ENCODE measurements around the gene LRCH3.

Gene LRCH3

GRCh38 chr3:197801891-197802778, 11.1 kb downstream of the LRCH3 start:
- no peak for DNase-seq
- Histone ChIP-seq H3K27me3 (no peaks in the 10 kb centered on the region), H3K4me3 (no peak overlapping the region), H3K27ac (no peak overlapping the region), H3K9me3 (no peaks in the 10 kb centered on the region), H3K36me3 (no peaks in the 10 kb centered on the region), H3K4me1 (peaks cover 0 to 56% (median 23%) of the 10 kb centered on the region in 4 donors)
- TF ChIP-seq CTCF (IDR thresholded peaks at IDR 0.05): peak in 1 of 2 experiments; percentile 8
- intact Hi-C loops (cut with DNase I; ENCODE audit: low total_unique reads): loop anchor here (10.0 kb wide), 1 partner anchor 47 kb away; no protein-coding TSS in a partner anchor

- TF ChIP-seq CTCF (IDR thresholded peaks at IDR 0.05): no peak
- DNase-seq: no peak
- peaks cover 0 to 52% (median 22%) of the 10 kb centered on the region in 4 donors for H3K4me1 ChIP-seq
- no peaks in the 10 kb centered on the region for H3K27me3 ChIP-seq
- H3K4me3 ChIP-seq: no peak overlapping the region
- no peaks in the 10 kb centered on the region for H3K9me3 ChIP-seq
- H3K27ac ChIP-seq: no peak overlapping the region
- no peaks in the 10 kb centered on the region for H3K36me3 ChIP-seq
- intact Hi-C loops (cut with DNase I; ENCODE audit: low total_unique reads): loop anchor here (10.0 kb wide), 1 partner anchor 48 kb away; no protein-coding TSS in a partner anchor
Observed at GRCh38 chr3:197802779-197803459, 11.9 kb downstream of the LRCH3 start.

GRCh38 chr3:197804511-197804910, 13.5 kb downstream of the LRCH3 start:
- Histone ChIP-seq H3K9me3 (no peaks in the 10 kb centered on the region), H3K27ac (no peak overlapping the region), H3K36me3 (no peaks in the 10 kb centered on the region), H3K27me3 (no peaks in the 10 kb centered on the region), H3K4me1 (peaks cover 0 to 52% (median 20%) of the 10 kb centered on the region in 4 donors), H3K4me3 (no peak overlapping the region)
- intact Hi-C loops (cut with DNase I; ENCODE audit: low total_unique reads): loop anchor here (10.0 kb wide), 1 partner anchor 50 kb away; no protein-coding TSS in a partner anchor
- no peak for DNase-seq
- no peak for TF ChIP-seq CTCF (IDR thresholded peaks at IDR 0.05)

GRCh38 chr3:197807969-197808587, 17.0 kb downstream of the LRCH3 start:
- DNase-seq: no peak
- intact Hi-C loops (cut with DNase I; ENCODE audit: low total_unique reads): loop anchor here (10.0 kb wide), 1 partner anchor 53 kb away; no protein-coding TSS in a partner anchor
- Histone ChIP-seq H3K27ac (peak overlapping the region; percentile 56 to 63), H3K36me3 (no peaks in the 10 kb centered on the region), H3K9me3 (no peaks in the 10 kb centered on the region), H3K27me3 (no peaks in the 10 kb centered on the region), H3K4me3 (no peak overlapping the region), H3K4me1 (peaks cover 0 to 56% (median 31%) of the 10 kb centered on the region in 4 donors)
- no peak for TF ChIP-seq CTCF (IDR thresholded peaks at IDR 0.05)

GRCh38 chr3:197809356-197810020, 18.4 kb downstream of the LRCH3 start:
- DNase-seq: no peak
- Histone ChIP-seq H3K4me3 (no peak overlapping the region), H3K4me1 (peaks cover 0 to 52% (median 31%) of the 10 kb centered on the region in 4 donors), H3K36me3 (no peaks in the 10 kb centered on the region), H3K27me3 (no peaks in the 10 kb centered on the region), H3K27ac (peak overlapping the region; percentile 56 to 63), H3K9me3 (no peaks in the 10 kb centered on the region)
- no peak for TF ChIP-seq CTCF (IDR thresholded peaks at IDR 0.05)
- intact Hi-C loops (cut with DNase I; ENCODE audit: low total_unique reads): loop anchor here (10.0 kb wide), 1 partner anchor 55 kb away; no protein-coding TSS in a partner anchor

All from tibial artery (tissue), 4 donors.